ENCODE measurements around the gene AQP4.

The AQP4 gene

GRCh38 chr18:26908906-26909305 lies 43.4 kb upstream of the AQP4 start:
- Histone ChIP-seq H3K27ac (ENCODE audit: low read depth, low read length, poor library complexity, severe bottlenecking) (no peak overlapping the region), H3K27me3 (ENCODE audit: insufficient read depth, low read length) (no peaks in the 10 kb centered on the region), H3K4me3 (ENCODE audit: low read depth, low read length, poor library complexity, severe bottlenecking) (no peak overlapping the region), H4K20me1 (ENCODE audit: insufficient read depth, low read length) (no peaks in the 10 kb centered on the region), H3K9me3 (ENCODE audit: low read length) (no peaks in the 10 kb centered on the region), H3K79me2 (ENCODE audit: insufficient read depth, low read length) (no peaks in the 10 kb centered on the region), H3K9me2 (ENCODE audit: low read depth, low read length) (no peaks in the 10 kb centered on the region), H3K36me3 (ENCODE audit: insufficient read depth, low read length) (no peaks in the 10 kb centered on the region), H3K9ac (ENCODE audit: low read length) (no peak overlapping the region), H3F3A (ENCODE audit: insufficient read depth, low read length) (no peaks in the 10 kb centered on the region), H3K4me2 (ENCODE audit: low read length) (no peak overlapping the region), H2AFZ (ENCODE audit: low read length) (no peak overlapping the region), H3K4me1 (ENCODE audit: insufficient read depth, low read length, severe bottlenecking) (no peaks in the 10 kb centered on the region)
- TF ChIP-seq EZH2 (IDR thresholded peaks at IDR 0.05; ENCODE audit: borderline replicate concordance, low read length) (no peak), CTCF (IDR thresholded peaks at IDR 0.05; ENCODE audit: low read length) (no peak)

- Histone ChIP-seq H3K4me1 (ENCODE audit: insufficient read depth, low read length, severe bottlenecking) (no peaks in the 10 kb centered on the region), H3K9me3 (ENCODE audit: low read length) (no peaks in the 10 kb centered on the region), H2AFZ (ENCODE audit: low read length) (no peak overlapping the region), H3K79me2 (ENCODE audit: insufficient read depth, low read length) (no peaks in the 10 kb centered on the region), H3K4me3 (ENCODE audit: low read depth, low read length, poor library complexity, severe bottlenecking) (no peak overlapping the region), H3K36me3 (ENCODE audit: insufficient read depth, low read length) (no peaks in the 10 kb centered on the region), H3K9me2 (ENCODE audit: low read depth, low read length) (no peaks in the 10 kb centered on the region), H3F3A (ENCODE audit: insufficient read depth, low read length) (no peaks in the 10 kb centered on the region), H4K20me1 (ENCODE audit: insufficient read depth, low read length) (no peaks in the 10 kb centered on the region), H3K9ac (ENCODE audit: low read length) (no peak overlapping the region), H3K4me2 (ENCODE audit: low read length) (no peak overlapping the region), H3K27me3 (ENCODE audit: insufficient read depth, low read length) (no peaks in the 10 kb centered on the region), H3K27ac (ENCODE audit: low read depth, low read length, poor library complexity, severe bottlenecking) (no peak overlapping the region)
- TF ChIP-seq EZH2 (IDR thresholded peaks at IDR 0.05; ENCODE audit: borderline replicate concordance, low read length) (no peak), CTCF (IDR thresholded peaks at IDR 0.05; ENCODE audit: low read length) (no peak)
Measured at GRCh38 chr18:26902291-26902690, 36.8 kb upstream of the AQP4 start.

GRCh38 chr18:26901020-26901419 lies 35.5 kb upstream of the AQP4 start:
- no peaks in the 10 kb centered on the region for H3K27me3 ChIP-seq (ENCODE audit: insufficient read depth, low read length)
- H3K4me2 ChIP-seq (ENCODE audit: low read length) = no peak overlapping the region
- H3K4me1 ChIP-seq (ENCODE audit: insufficient read depth, low read length, severe bottlenecking) = no peaks in the 10 kb centered on the region
- H3F3A ChIP-seq (ENCODE audit: insufficient read depth, low read length) = no peaks in the 10 kb centered on the region
- H3K79me2 ChIP-seq (ENCODE audit: insufficient read depth, low read length) = no peaks in the 10 kb centered on the region
- H3K9me2 ChIP-seq (ENCODE audit: low read depth, low read length) = no peaks in the 10 kb centered on the region
- H3K4me3 ChIP-seq (ENCODE audit: low read depth, low read length, poor library complexity, severe bottlenecking) = no peak overlapping the region
- H3K27ac ChIP-seq (ENCODE audit: low read depth, low read length, poor library complexity, severe bottlenecking) = no peak overlapping the region
- TF ChIP-seq CTCF (IDR thresholded peaks at IDR 0.05; ENCODE audit: low read length) (no peak), EZH2 (IDR thresholded peaks at IDR 0.05; ENCODE audit: borderline replicate concordance, low read length) (no peak)
- H2AFZ ChIP-seq (ENCODE audit: low read length) = no peak overlapping the region
- H3K9me3 ChIP-seq (ENCODE audit: low read length) = no peaks in the 10 kb centered on the region
- H3K36me3 ChIP-seq (ENCODE audit: insufficient read depth, low read length) = no peaks in the 10 kb centered on the region
- no peak overlapping the region for H3K9ac ChIP-seq (ENCODE audit: low read length)
- no peaks in the 10 kb centered on the region for H4K20me1 ChIP-seq (ENCODE audit: insufficient read depth, low read length)
